IMR-90 (cell line): Measurements from ENCODE around the gene GLYAT. TPM values are rescaled to one million over a fixed set of nuclear protein-coding genes. Genes with fewer than 3 reads are reported as not detected.

Experiments
- ATAC-seq: fragments of 200-7000 bp; cut with Tn5 transposase; 2 replicates; pipeline ENCODE4 v1.9.1; 2020; ENCODE audit warnings: low read depth, mild to moderate bottlenecking, moderate library complexity
- BruUV-seq: library from RNA; stranded (reverse); fragments of 400-500 nt; replicated peaks from 2 replicates; lab custom pipeline; 2021; lab: Mats Ljungman, UMichigan
- CTCF ChIA-PET: fragments of 300-600 bp; formaldehyde crosslinking; extraction: SDS; loops from one replicate; lab custom pipeline; 2021; ENCODE audit warnings: antibody characterized with exemption; lab: Yijun Ruan, JAX
- POLR2A ChIA-PET: fragments of 300-600 bp; sonication (Branson Sonifier 250); formaldehyde crosslinking; loops from one replicate; lab custom pipeline; 2022; ENCODE audit warnings: antibody characterized with exemption; ENCODE audit not compliant: unreplicated experiment; lab: Charles Lee
- DNase-seq: peaks from one replicate; pipeline ENCODE4 v3.0.0; 2013
- H2AFZ ChIP-seq: replicated peaks from 2 replicates; pipeline ENCODE3; 2013; ENCODE audit warnings: low read length, mild to moderate bottlenecking; ENCODE audit not compliant: poor library complexity
- H2AK5ac ChIP-seq: 2 replicates; pipeline ENCODE4 v1.6.1; 2013; ENCODE audit warnings: low read depth, low read length, inconsistent platforms
- H2AK9ac ChIP-seq: replicated peaks from 2 replicates; pipeline ENCODE3; 2013; ENCODE audit warnings: mild to moderate bottlenecking, low read depth, low read length, moderate library complexity; ENCODE audit not compliant: poor library complexity
- H2BK120ac ChIP-seq: 2 replicates; pipeline ENCODE4 v1.6.1; 2013; ENCODE audit warnings: low read depth, low read length, inconsistent platforms
- H2BK15ac ChIP-seq: 3 replicates; pipeline ENCODE4 v1.6.1; 2013; ENCODE audit warnings: low read depth, low read length, inconsistent platforms
- H2BK20ac ChIP-seq: 2 replicates; pipeline ENCODE4 v1.6.1; 2013; ENCODE audit warnings: low read depth, mild to moderate bottlenecking, inconsistent platforms, low read length, moderate library complexity
- H2BK5ac ChIP-seq: 2 replicates; pipeline ENCODE4 v1.6.1; 2013; ENCODE audit warnings: mild to moderate bottlenecking, low read depth, low read length, inconsistent platforms; ENCODE audit not compliant: poor library complexity, severe bottlenecking
- H3K14ac ChIP-seq: replicated peaks from 2 replicates; pipeline ENCODE4 v1.6.1; 2013; ENCODE audit warnings: low read depth, low read length, inconsistent platforms
- H3K18ac ChIP-seq: 2 replicates; pipeline ENCODE4 v1.6.1; 2013; ENCODE audit warnings: low read depth, low read length, control low read depth
- H3K23ac ChIP-seq: 2 replicates; pipeline ENCODE4 v1.6.1; 2013; ENCODE audit warnings: low read depth, low read length, inconsistent platforms
- H3K27ac ChIP-seq: 2 replicates; pipeline ENCODE4 v1.5.1; 2013; ENCODE audit warnings: mild to moderate bottlenecking, control low read depth, low read length; ENCODE audit not compliant: insufficient read depth
- H3K27me3 ChIP-seq: 2 replicates; pipeline ENCODE4 v1.6.1; 2013; ENCODE audit warnings: low read length; ENCODE audit not compliant: control insufficient read depth, insufficient read depth
- H3K36me3 ChIP-seq: 2 replicates; pipeline ENCODE4 v1.6.1; 2013; ENCODE audit warnings: low read length, mixed read lengths; ENCODE audit not compliant: control insufficient read depth, insufficient read depth
- H3K4ac ChIP-seq: 2 replicates; pipeline ENCODE4 v1.6.1; 2013; ENCODE audit warnings: low read depth, low read length, inconsistent platforms
- H3K4me1 ChIP-seq: 2 replicates; pipeline ENCODE4 v1.6.1; 2013; ENCODE audit warnings: low read length, mixed read lengths; ENCODE audit not compliant: control insufficient read depth, insufficient read depth
- H3K4me2 ChIP-seq: 2 replicates; pipeline ENCODE4 v1.6.1; 2013; ENCODE audit warnings: low read depth, mild to moderate bottlenecking, control low read depth, low read length, moderate library complexity
- H3K4me3 ChIP-seq: 2 replicates; pipeline ENCODE4 v1.5.1; 2013; ENCODE audit warnings: low read depth, mild to moderate bottlenecking, control low read depth, low read length, moderate library complexity; ENCODE audit not compliant: insufficient read depth
- H3K56ac ChIP-seq: 2 replicates; pipeline ENCODE4 v1.6.1; 2013; ENCODE audit warnings: low read length, inconsistent platforms; ENCODE audit not compliant: insufficient read depth; ENCODE audit errors: extremely low read depth
- H3K79me1 ChIP-seq, 2 experiments: 2 replicates each; pipeline ENCODE4 v1.6.1; 2013; ENCODE audit warnings: low read length in 2 of 2, inconsistent platforms in 1 of 2, low read depth in 1 of 2
- H3K9ac ChIP-seq: 2 replicates; pipeline ENCODE4 v1.6.1; 2013; ENCODE audit warnings: low read depth, low read length, control low read depth
- H3K9me1 ChIP-seq: 2 replicates; pipeline ENCODE4 v1.6.1; 2013; ENCODE audit warnings: low read length, inconsistent platforms; ENCODE audit not compliant: insufficient read depth
- H3K9me3 ChIP-seq: 2 replicates; pipeline ENCODE4 v1.6.1; 2013; ENCODE audit warnings: low read length; ENCODE audit not compliant: control insufficient read depth, insufficient read depth
- H4K20me1 ChIP-seq: 2 replicates; pipeline ENCODE4 v1.6.1; 2013; ENCODE audit warnings: low read length, inconsistent platforms; ENCODE audit not compliant: insufficient read depth
- H4K5ac ChIP-seq: 2 replicates; pipeline ENCODE4 v1.6.1; 2013; ENCODE audit warnings: mild to moderate bottlenecking, low read depth, low read length, control low read depth
- H4K8ac ChIP-seq, 2 experiments: 2 replicates each; pipeline ENCODE4 v1.6.1; 2013; ENCODE audit warnings: low read depth in 2 of 2, low read length in 2 of 2, control low read depth in 1 of 2, inconsistent platforms in 1 of 2
- H4K91ac ChIP-seq: 2 replicates; pipeline ENCODE4 v1.6.1; 2013; ENCODE audit warnings: low read depth, low read length, inconsistent platforms; ENCODE audit not compliant: insufficient read depth
- BHLHE40 ChIP-seq: fragments of 150-350 bp; IDR thresholded peaks from 2 replicates; pipeline ENCODE4 v1.6.1; 2016; ENCODE audit warnings: mild to moderate bottlenecking, low read depth, low read length
- CEBPB ChIP-seq: IDR thresholded peaks from 2 replicates; pipeline ENCODE4 v1.6.1; 2012; ENCODE audit warnings: low read depth, low read length, improper control_type of control experiment
- CHD1 ChIP-seq: IDR thresholded peaks from 2 replicates; pipeline ENCODE4 v1.6.1; 2012; ENCODE audit warnings: low read depth, low read length, improper control_type of control experiment
- FOS ChIP-seq: fragments of 150-350 bp; IDR thresholded peaks from 2 replicates; pipeline ENCODE4 v1.6.1; 2016; ENCODE audit warnings: low read depth, low read length
- MAFK ChIP-seq: IDR thresholded peaks from 2 replicates; pipeline ENCODE4 v1.6.1; 2012; ENCODE audit warnings: low read depth, low read length, improper control_type of control experiment
- MAZ ChIP-seq: IDR thresholded peaks from 2 replicates; pipeline ENCODE4 v1.6.1; 2012; ENCODE audit warnings: low read depth, mild to moderate bottlenecking, low read length, improper control_type of control experiment, moderate library complexity, borderline replicate concordance
- MXI1 ChIP-seq: IDR thresholded peaks from 2 replicates; pipeline ENCODE4 v1.6.1; 2012; ENCODE audit warnings: low read depth, mild to moderate bottlenecking, low read length, moderate library complexity, borderline replicate concordance
- NFE2L2 ChIP-seq: fragments of 150-350 bp; IDR thresholded peaks from 2 replicates; pipeline ENCODE4 v1.6.1; 2016; ENCODE audit warnings: low read depth, mild to moderate bottlenecking, low read length
- POLR2A ChIP-seq: IDR thresholded peaks from 2 replicates; pipeline ENCODE4 v1.6.1; 2012; ENCODE audit warnings: mild to moderate bottlenecking, low read depth, low read length
- RAD21 ChIP-seq: IDR thresholded peaks from 2 replicates; pipeline ENCODE4 v1.6.1; 2012; ENCODE audit warnings: low read length, improper control_type of control experiment
- RCOR1 ChIP-seq: IDR thresholded peaks from 2 replicates; pipeline ENCODE4 v1.6.1; 2012; ENCODE audit warnings: mild to moderate bottlenecking, low read length, improper control_type of control experiment; ENCODE audit not compliant: insufficient replicate concordance
- RFX5 ChIP-seq: IDR thresholded peaks from 2 replicates; pipeline ENCODE4 v1.8.0; 2012; ENCODE audit warnings: low read depth, mild to moderate bottlenecking, low read length, moderate library complexity
- SMC3 ChIP-seq: fragments of 150-350 bp; IDR thresholded peaks from 2 replicates; pipeline ENCODE4 v1.6.1; 2016; ENCODE audit warnings: low read depth, mild to moderate bottlenecking, antibody characterized with exemption, low read length, moderate library complexity
- WGBS, 2 experiments: methylation state at CpG; one replicate each; pipeline versions ENCODE4 v1.1.5 to v1.1.7; 2013; ENCODE audit warnings: missing lambda C conversion rate in 2 of 2; ENCODE audit not compliant: insufficient read length in 1 of 2; ENCODE audit errors: extremely low coverage in 2 of 2; 5-methylcytosine and 5-hydroxymethylcytosine counted together
- dilution Hi-C: fragments of 300-500 bp; cut with HindIII; formaldehyde crosslinking; loops from one replicate; pipeline ENCODE4 v1.14.3; 2018; ENCODE audit warnings: low sequenced_read_pairs; ENCODE audit not compliant: unreplicated experiment
- in situ Hi-C: fragments of 300-500 bp; cut with MboI; formaldehyde crosslinking; loops from 3 replicates; pipeline ENCODE4 v1.14.3; 2019; ENCODE audit warnings: low sequenced_read_pairs, inconsistent platforms, mixed read lengths
- intact Hi-C: fragments of 100-400 bp; cut with micrococcal nuclease; formaldehyde crosslinking; loops from 2 replicates; pipeline ENCODE4 v1.10.0; 2022
- polyA plus RNA-seq, 3 experiments: library from polyadenylated mRNA; depleted of rRNA; stranded (reverse); fragments of >200 nt; gene quantifications; 2 replicates each; pipeline ENCODE4 v1.2.3, GENCODE V29; 2012; ENCODE audit warnings: low replicate concordance in 1 of 3
- total RNA-seq: library from RNA; depleted of rRNA; stranded (reverse); fragments of >200 nt; gene quantifications from 2 replicates; pipeline ENCODE4 v1.2.3, GENCODE V29; 2012
- TF ChIP-seq, protein P1 (sequence below): fragments of 150-350 bp; IDR thresholded peaks from 2 replicates; pipeline ENCODE4 v1.6.1; 2016; ENCODE audit warnings: low read depth, mild to moderate bottlenecking, low read length, moderate library complexity, borderline replicate concordance
- TF ChIP-seq, protein P2 (sequence below): conservative IDR thresholded peaks from 2 replicates; pipeline ENCODE4 v1.5.1; 2012; ENCODE audit warnings: mild to moderate bottlenecking, low read depth, low read length, improper control_type of control experiment
- TF ChIP-seq, protein P3 (sequence below): fragments of 150-350 bp; IDR thresholded peaks from 2 replicates; pipeline ENCODE4 v1.6.1; 2017; ENCODE audit warnings: mild to moderate bottlenecking, antibody characterized with exemption, low read length, low read depth

The GLYAT gene
- total and polyA plus RNA-seq, 2 of the 4 experiments (the other 2 are of a cell fraction), result not detected

DNA sequence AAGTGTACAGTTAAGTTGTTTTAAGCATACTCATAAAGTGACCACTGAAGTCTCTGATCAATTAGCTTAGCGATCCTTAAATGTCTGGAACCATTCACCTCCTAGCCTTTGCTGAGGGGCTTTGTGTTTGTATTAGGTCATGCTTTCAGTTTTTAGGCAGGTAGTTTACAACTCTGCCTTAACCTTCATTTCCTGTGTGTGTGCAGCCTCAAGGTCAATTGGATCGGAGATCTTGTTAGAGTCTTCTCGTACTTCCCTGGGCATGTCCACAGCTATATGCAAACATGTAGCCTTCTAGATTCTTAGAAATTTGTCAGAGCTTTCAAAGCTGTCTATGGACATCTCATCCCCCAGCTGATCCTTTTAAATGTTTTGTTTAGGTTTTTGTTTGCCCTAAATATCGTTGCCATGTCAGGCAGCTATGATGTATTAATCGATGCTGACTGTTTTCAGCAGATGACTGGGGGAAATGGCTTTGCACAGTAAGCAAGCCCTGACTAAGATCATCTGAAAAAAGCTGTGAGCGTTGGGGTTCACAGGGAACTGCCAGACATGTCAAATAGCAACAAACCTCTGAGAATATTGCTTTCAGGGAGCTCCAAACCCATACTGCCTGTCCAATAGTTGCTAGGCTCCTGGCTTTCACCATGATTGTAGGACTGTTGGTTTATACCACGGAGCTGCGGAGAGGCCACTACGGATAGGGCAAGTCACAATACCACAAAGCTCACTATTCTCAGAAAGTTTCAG, 45.6 kb downstream of the GLYAT start:
- ChIA-PET POLR2A (no interaction called here), CTCF (no interaction called here)
- intact Hi-C loops (no loop called here), in situ Hi-C loops (no loop called here), dilution Hi-C loops (no loop called here)
- Histone ChIP-seq H3K9ac (no peak overlapping the region), H3K56ac (no peak overlapping the region), H2BK5ac (no peak overlapping the region), H2BK20ac (no peak overlapping the region), H3K79me1 (no peaks in the 10 kb centered on the region), H4K5ac (no peak overlapping the region), H3K4me2 (no peak overlapping the region), H3K14ac (no peak overlapping the region), H4K8ac (no peak overlapping the region), H2AK5ac (no peak overlapping the region), H4K91ac (no peak overlapping the region), H3K4ac (no peak overlapping the region), H2AK9ac (no peak overlapping the region), H3K4me1 (no peaks in the 10 kb centered on the region), H3K9me1 (no peaks in the 10 kb centered on the region), H3K4me3 (no peak overlapping the region), H3K27me3 (no peaks in the 10 kb centered on the region), H2BK120ac (no peak overlapping the region), H2BK15ac (no peak overlapping the region), H3K9me3 (no peaks in the 10 kb centered on the region), H3K18ac (no peak overlapping the region), H2AFZ (no peak overlapping the region), H4K20me1 (no peaks in the 10 kb centered on the region), H3K23ac (no peak overlapping the region), H3K36me3 (no peaks in the 10 kb centered on the region), H3K27ac (no peak overlapping the region)
- no TSS peak for BruUV-seq
- DNase-seq (no peak), ATAC-seq (no peak)
- no peak for TF ChIP-seq SMC3
- TF ChIP-seq, protein P1, sequence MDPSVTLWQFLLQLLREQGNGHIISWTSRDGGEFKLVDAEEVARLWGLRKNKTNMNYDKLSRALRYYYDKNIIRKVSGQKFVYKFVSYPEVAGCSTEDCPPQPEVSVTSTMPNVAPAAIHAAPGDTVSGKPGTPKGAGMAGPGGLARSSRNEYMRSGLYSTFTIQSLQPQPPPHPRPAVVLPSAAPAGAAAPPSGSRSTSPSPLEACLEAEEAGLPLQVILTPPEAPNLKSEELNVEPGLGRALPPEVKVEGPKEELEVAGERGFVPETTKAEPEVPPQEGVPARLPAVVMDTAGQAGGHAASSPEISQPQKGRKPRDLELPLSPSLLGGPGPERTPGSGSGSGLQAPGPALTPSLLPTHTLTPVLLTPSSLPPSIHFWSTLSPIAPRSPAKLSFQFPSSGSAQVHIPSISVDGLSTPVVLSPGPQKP, result no peak
- TF ChIP-seq CHD1, result no peak
- TF ChIP-seq RAD21, result no peak
- no peak for TF ChIP-seq RCOR1
- no peak for TF ChIP-seq FOS
- TF ChIP-seq POLR2A, result no peak
- TF ChIP-seq, protein P2, sequence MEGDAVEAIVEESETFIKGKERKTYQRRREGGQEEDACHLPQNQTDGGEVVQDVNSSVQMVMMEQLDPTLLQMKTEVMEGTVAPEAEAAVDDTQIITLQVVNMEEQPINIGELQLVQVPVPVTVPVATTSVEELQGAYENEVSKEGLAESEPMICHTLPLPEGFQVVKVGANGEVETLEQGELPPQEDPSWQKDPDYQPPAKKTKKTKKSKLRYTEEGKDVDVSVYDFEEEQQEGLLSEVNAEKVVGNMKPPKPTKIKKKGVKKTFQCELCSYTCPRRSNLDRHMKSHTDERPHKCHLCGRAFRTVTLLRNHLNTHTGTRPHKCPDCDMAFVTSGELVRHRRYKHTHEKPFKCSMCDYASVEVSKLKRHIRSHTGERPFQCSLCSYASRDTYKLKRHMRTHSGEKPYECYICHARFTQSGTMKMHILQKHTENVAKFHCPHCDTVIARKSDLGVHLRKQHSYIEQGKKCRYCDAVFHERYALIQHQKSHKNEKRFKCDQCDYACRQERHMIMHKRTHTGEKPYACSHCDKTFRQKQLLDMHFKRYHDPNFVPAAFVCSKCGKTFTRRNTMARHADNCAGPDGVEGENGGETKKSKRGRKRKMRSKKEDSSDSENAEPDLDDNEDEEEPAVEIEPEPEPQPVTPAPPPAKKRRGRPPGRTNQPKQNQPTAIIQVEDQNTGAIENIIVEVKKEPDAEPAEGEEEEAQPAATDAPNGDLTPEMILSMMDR, result no peak
- no peak for TF ChIP-seq MAFK
- no peak for TF ChIP-seq MAZ
- TF ChIP-seq CEBPB, result no peak
- TF ChIP-seq, protein P3, sequence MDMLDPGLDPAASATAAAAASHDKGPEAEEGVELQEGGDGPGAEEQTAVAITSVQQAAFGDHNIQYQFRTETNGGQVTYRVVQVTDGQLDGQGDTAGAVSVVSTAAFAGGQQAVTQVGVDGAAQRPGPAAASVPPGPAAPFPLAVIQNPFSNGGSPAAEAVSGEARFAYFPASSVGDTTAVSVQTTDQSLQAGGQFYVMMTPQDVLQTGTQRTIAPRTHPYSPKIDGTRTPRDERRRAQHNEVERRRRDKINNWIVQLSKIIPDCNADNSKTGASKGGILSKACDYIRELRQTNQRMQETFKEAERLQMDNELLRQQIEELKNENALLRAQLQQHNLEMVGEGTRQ, result no peak
- TF ChIP-seq MXI1, result no peak
- no peak for TF ChIP-seq RFX5
- no peak for TF ChIP-seq NFE2L2
- TF ChIP-seq BHLHE40, result no peak
- 60% methylated on average over 4 of the region's 9 CpGs; no CpG with 5 or more reads in 1 of the 2 experiments for WGBS, 2 experiments
